NB4 (cell line): Measurements from ENCODE around the gene RAMAC.
"Not testable (repeated sequence)": the region's sequence is repeated elsewhere in the genome, so short reads cannot be mapped to it uniquely, and the experiment has no call there.

Experiments used
- DNase-seq: peaks from one replicate; pipeline ENCODE4 v3.0.0; 2010; ENCODE audit warnings: low read depth
- H3K4me3 ChIP-seq: one replicate; pipeline ENCODE4 v1.5.1; 2011; ENCODE audit warnings: mild to moderate bottlenecking, low read depth, low read length, moderate library complexity
- CTCF ChIP-seq: IDR thresholded peaks from one replicate; pipeline ENCODE4 v1.5.1; 2012; ENCODE audit warnings: low read depth, low read length
- MAX ChIP-seq: IDR thresholded peaks from 2 replicates; pipeline ENCODE4 v1.6.1; 2011; ENCODE audit warnings: low read depth, low read length
- MYC ChIP-seq: IDR thresholded peaks from 2 replicates; pipeline ENCODE4 v1.6.1; 2011; ENCODE audit warnings: low read depth, low read length
- POLR2A ChIP-seq: IDR thresholded peaks from 2 replicates; pipeline ENCODE4 v1.6.1; 2011; ENCODE audit warnings: mild to moderate bottlenecking; ENCODE audit not compliant: insufficient read length; ENCODE audit errors: extremely low read depth

RAMAC gene

GRCh38 chr15:82999426-82999825 lies 13.4 kb downstream of the RAMAC start:
- no peak for DNase-seq
- no peak overlapping the region for H3K4me3 ChIP-seq
- TF ChIP-seq MYC (no peak), CTCF (no peak), POLR2A (no peak), MAX (no peak)

- TF ChIP-seq MYC (peak; percentile 63; the same call in 1 of the 2 replicates), POLR2A (no peak), MAX (peak; percentile 69; the same call in 1 of the 2 replicates), CTCF (peak; percentile 31)
- no peak overlapping the region for H3K4me3 ChIP-seq
- peak; percentile 78 for DNase-seq
Observed at GRCh38 chr15:82999905-83000671, 14.1 kb downstream of the RAMAC start.

- H3K4me3 ChIP-seq, DNase-seq: not testable (repeated sequence)
Observed at GRCh38 chr15:83000672-83001031, 14.6 kb downstream of the RAMAC start.

- peak overlapping the region; percentile 97 for H3K4me3 ChIP-seq
- TF ChIP-seq MYC, result peak; percentile 54; the same call in 1 of the 2 replicates
- peak; percentile 94 for TF ChIP-seq CTCF
- TF ChIP-seq MAX, result 0 out of 2 replicates have a peak, but pooled peaks have one; percentile 35
- no peak for TF ChIP-seq POLR2A
- peak; percentile 89 for DNase-seq
Observed at GRCh38 chr15:83010709-83011270, 24.8 kb downstream of the RAMAC start.

GRCh38 chr15:83011271-83012075 lies 25.5 kb downstream of the RAMAC start, which contains the start of gene C15orf40:
Gene C15orf40 (minus strand): TSS chr15:83011639. CDS start chr15:83011607, 32 bp downstream.
- peak; percentile 95 for DNase-seq
- peak within 1 kb of the TSS; percentile 97 for H3K4me3 ChIP-seq
- peak; percentile 98 for TF ChIP-seq MYC
- TF ChIP-seq MAX, result peak; percentile 90
- peak; percentile 66 for TF ChIP-seq CTCF
- peak; percentile 84 for TF ChIP-seq POLR2A

GRCh38 chr15:83012076-83012426 lies 26.0 kb downstream of the RAMAC start:
- peak overlapping the region; percentile 97 for H3K4me3 ChIP-seq
- no peak for TF ChIP-seq POLR2A
- no peak for TF ChIP-seq MYC
- no peak for TF ChIP-seq CTCF
- DNase-seq, result no peak
